Activated T-cell treated with anti-CD3 and anti-CD28 coated beads for 24 hours (primary cell): ENCODE results near the gene CES4A.

ENCODE experiments used
- DNase-seq: peaks from one replicate; pipeline ENCODE4 v3.0.0-alpha.2; 2020; ENCODE audit warnings: low read depth

CES4A gene

DNA sequence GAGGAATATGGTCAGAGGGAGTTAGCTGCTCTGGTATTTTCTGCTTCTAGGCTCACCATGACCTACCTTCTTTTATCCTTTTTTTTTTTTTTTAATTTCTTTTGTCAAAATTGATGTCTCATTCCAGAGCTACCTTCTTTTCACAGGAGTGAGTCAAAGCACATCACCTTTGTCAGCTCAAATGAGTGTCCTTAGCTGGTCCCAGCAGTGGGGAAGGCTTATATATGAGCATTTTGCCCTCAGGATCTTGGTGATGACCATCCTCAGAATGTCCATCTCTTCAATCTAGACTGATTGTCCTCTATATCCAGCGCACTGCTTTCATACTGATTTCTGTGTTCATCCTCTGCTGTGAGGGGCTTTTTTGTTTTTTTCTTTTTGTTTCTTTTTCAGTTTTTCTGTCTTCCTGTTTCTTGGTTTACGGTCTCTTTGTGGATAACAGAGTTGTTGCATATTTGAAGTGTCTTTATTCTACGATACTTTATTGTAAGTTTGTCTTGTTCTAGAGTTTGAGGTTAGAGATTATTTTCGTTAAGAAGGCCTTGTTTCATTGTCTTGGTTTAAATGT lies 65.5 kb downstream of the CES4A start:
- no peak for DNase-seq

DNA sequence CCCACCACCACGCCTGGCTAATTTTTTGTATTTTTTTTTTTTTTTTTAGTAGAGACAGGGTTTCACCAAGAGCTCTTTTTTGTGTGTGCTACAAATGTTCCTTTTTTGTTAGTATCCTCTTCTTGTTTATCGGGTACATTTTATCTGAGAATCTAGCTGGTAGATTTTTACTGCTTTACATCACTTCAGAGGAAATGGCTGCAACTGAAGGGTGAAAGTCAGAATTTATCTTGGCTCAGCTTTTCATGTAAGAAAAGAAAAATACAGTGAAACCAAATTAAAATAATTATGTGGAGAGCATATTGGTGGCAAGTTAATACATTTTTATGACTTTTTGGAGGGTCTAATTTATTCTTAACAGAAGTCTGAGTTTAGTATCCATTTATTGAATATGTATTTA lies 66.5 kb downstream of the CES4A start:
- no peak for DNase-seq

DNA sequence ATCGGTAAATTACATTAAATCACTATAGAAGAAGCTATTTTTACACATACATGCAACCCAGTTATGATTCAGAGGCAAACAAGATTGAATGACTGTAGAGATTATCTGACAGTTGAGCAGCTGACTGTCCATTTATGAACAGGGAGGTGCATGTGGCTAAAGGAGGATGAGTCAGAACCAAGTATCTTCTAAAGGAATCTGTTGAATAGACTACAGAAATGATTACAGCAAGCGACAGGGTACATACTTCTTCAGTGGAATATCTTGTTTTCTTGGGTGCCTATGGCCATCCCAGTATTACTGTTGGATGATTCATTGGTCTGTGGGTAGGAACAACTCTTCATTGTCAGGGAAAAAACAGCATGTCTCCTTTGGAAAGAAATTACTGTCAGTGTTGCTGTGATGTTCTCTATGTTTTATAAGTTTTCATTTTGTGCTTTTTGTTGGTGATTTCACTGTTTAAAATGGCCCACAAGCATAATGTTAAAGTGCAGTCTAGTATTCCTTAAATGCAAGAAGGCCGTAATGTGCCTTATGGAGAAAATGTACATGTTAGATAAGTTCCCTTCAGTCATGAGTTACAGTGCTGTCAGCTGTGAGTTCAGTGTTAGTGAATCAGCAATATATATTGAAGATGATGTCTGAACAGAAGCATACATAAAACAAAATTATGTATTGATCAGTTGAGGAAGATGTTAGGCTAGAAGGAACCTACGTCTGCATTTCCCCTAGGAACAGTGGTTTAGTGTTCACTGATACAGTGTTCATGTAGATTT lies 67.5 kb downstream of the CES4A start:
- no peak for DNase-seq
